ENCODE measurements around the gene RNF145.

- TF ChIP-seq, protein P1, sequence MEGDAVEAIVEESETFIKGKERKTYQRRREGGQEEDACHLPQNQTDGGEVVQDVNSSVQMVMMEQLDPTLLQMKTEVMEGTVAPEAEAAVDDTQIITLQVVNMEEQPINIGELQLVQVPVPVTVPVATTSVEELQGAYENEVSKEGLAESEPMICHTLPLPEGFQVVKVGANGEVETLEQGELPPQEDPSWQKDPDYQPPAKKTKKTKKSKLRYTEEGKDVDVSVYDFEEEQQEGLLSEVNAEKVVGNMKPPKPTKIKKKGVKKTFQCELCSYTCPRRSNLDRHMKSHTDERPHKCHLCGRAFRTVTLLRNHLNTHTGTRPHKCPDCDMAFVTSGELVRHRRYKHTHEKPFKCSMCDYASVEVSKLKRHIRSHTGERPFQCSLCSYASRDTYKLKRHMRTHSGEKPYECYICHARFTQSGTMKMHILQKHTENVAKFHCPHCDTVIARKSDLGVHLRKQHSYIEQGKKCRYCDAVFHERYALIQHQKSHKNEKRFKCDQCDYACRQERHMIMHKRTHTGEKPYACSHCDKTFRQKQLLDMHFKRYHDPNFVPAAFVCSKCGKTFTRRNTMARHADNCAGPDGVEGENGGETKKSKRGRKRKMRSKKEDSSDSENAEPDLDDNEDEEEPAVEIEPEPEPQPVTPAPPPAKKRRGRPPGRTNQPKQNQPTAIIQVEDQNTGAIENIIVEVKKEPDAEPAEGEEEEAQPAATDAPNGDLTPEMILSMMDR (IDR thresholded peaks at IDR 0.05), result no peak
- TF ChIP-seq POLR2A (IDR thresholded peaks at IDR 0.05), result no peak
These were observed 10.1 kb downstream of the RNF145 start for GRCh38 chr5:159199225-159199624.
